ENCODE data around the gene KRT40. TPM values are rescaled to one million over a fixed set of nuclear protein-coding genes. Genes with fewer than 3 reads are reported as not detected.

Gene KRT40
- total RNA-seq, 1 experiment from 2014 or later: not detected

DNA sequence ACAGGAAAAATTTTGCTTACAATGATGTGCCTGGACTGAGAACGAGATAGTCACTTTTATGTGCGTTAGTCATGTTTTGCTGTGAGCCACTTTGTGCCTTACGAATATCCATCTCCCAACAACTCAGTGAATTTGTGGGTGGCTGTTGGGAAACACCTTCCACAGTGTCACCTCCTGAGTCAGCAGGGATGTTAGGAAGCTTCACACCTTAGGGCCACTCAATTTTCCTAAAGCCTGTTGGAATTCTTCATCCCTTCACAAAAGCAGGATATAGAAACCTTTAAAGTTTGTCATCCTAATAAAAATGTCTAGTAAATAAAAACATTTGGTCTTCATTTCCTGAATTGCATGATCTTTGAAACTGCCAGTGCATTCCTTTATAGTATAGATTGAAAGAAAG lies 29.1 kb upstream of the KRT40 start (continued):
- no peak for TF ChIP-seq JUND (IDR thresholded peaks at IDR 0.05)
- no peak for TF ChIP-seq EZH2 (IDR thresholded peaks at IDR 0.05)
- no peak for TF ChIP-seq SRF (IDR thresholded peaks at IDR 0.05; ENCODE audit: low read depth)
- no peak for TF ChIP-seq CEBPB (IDR thresholded peaks at IDR 0.05; ENCODE audit: low read depth)

DNA sequence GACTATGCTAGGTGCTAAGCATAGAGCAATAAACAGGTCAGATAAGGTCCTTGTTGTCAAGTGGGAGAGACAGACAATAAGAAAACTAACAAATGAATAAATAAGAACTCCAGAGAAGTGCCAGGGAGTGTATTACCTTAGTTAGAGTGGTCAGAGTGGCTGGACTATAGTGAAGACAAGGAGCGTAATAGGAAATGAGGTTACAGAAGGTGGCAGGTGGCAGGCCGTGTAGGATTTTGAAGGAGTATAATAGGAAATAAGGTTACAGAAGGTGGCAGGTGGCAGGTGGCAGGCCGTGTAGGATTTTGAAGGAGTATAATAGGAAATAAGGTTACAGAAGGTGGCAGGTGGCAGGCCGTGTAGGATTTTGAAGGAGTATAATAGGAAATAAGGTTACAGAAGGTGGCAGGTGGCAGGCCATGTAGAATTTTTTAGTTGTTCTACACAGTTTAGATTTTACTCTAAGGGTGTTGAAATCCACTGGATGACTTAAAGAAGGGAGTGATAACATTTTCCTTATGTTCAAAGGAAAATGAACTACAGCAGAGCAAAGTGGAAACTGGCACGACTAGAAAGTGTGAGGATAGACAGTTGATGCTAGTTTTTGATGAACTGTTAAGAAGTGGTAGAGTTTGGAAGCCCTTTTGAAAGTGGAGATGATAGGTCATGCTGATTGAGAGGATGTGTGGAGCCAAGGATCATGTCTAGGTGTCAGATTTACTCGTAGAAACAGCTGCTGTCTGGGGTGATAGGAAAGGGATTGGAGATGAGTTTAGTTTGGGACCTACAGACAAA lies 28.4 kb upstream of the KRT40 start:
- H3K9ac ChIP-seq (ENCODE audit: low read length): no peak overlapping the region
- H3K79me2 ChIP-seq (ENCODE audit: insufficient read depth, low read length): no peaks in the 10 kb centered on the region
- H3K4me2 ChIP-seq (ENCODE audit: low read length): no peak overlapping the region
- no peaks in the 10 kb centered on the region for H3K9me3 ChIP-seq (ENCODE audit: control insufficient read depth in 1 of 2, insufficient read depth in 1 of 2, low read depth in 1 of 2, low read length in 2 of 2)
- no peaks in the 10 kb centered on the region for H3K27me3 ChIP-seq (ENCODE audit: insufficient read depth, low read length)
- CTCF ChIA-PET: no interaction called here
- DNase-seq (ENCODE audit: low read depth, low spot score): no peak
- H2AFZ ChIP-seq (ENCODE audit: low read depth, low read length, poor library complexity, severe bottlenecking): no peak overlapping the region
- H3K9me2 ChIP-seq (ENCODE audit: insufficient read depth): no peaks in the 10 kb centered on the region
- POLR2A ChIA-PET: no interaction called here
- H3K36me3 ChIP-seq (ENCODE audit: control insufficient read depth in 1 of 2, insufficient read depth in 2 of 2, low read length in 2 of 2): no peaks in the 10 kb centered on the region
- ATAC-seq: no peak
- intact Hi-C loops (cut with micrococcal nuclease): no loop called here
- no peak overlapping the region for H3K27ac ChIP-seq (ENCODE audit: low read depth, low read length)
- H3K4me3 ChIP-seq (replicated peaks in 1 of 2; ENCODE audit: low read depth in 1 of 2, low read length in 2 of 2): no peak overlapping the region
- H4K20me1 ChIP-seq (ENCODE audit: insufficient read depth): no peaks in the 10 kb centered on the region
- H3K4me1 ChIP-seq (ENCODE audit: control insufficient read depth in 1 of 2, insufficient read depth in 2 of 2, low read length in 2 of 2): peaks cover 0 to 6% of the 10 kb centered on the region in 2 experiments; a peak in 1 of 4 replicates
- no peak for TF ChIP-seq CEBPB (IDR thresholded peaks at IDR 0.05; ENCODE audit: low read depth)
- TF ChIP-seq CBX3 (IDR thresholded peaks at IDR 0.05; ENCODE audit: low read depth): no peak
- no peak for TF ChIP-seq TCF7L2 (IDR thresholded peaks at IDR 0.05; ENCODE audit: borderline replicate concordance, extremely low read depth, insufficient read depth, insufficient read length)
- no peak for TF ChIP-seq EZH2phosphoT487 (IDR thresholded peaks at IDR 0.05; ENCODE audit: borderline replicate concordance)
- TF ChIP-seq FOSL1 (IDR thresholded peaks at IDR 0.05; ENCODE audit: low read depth): no peak
- no peak for TF ChIP-seq JUND (IDR thresholded peaks at IDR 0.05)
- TF ChIP-seq ZFX (IDR thresholded peaks at IDR 0.05): no peak
- TF ChIP-seq SP1 (IDR thresholded peaks at IDR 0.05; ENCODE audit: low read depth): no peak
- no peak for TF ChIP-seq ZNF274 (IDR thresholded peaks at IDR 0.05; ENCODE audit: low read depth, low read length)
- TF ChIP-seq, protein P1, sequence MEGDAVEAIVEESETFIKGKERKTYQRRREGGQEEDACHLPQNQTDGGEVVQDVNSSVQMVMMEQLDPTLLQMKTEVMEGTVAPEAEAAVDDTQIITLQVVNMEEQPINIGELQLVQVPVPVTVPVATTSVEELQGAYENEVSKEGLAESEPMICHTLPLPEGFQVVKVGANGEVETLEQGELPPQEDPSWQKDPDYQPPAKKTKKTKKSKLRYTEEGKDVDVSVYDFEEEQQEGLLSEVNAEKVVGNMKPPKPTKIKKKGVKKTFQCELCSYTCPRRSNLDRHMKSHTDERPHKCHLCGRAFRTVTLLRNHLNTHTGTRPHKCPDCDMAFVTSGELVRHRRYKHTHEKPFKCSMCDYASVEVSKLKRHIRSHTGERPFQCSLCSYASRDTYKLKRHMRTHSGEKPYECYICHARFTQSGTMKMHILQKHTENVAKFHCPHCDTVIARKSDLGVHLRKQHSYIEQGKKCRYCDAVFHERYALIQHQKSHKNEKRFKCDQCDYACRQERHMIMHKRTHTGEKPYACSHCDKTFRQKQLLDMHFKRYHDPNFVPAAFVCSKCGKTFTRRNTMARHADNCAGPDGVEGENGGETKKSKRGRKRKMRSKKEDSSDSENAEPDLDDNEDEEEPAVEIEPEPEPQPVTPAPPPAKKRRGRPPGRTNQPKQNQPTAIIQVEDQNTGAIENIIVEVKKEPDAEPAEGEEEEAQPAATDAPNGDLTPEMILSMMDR (IDR thresholded peaks at IDR 0.05 in 2 of 3, conservative IDR thresholded peaks at IDR 0.05 in 1 of 3; ENCODE audit: borderline replicate concordance in 1 of 3, insufficient read depth in 1 of 3, low read depth in 2 of 3, low read length in 2 of 3): no peak
- TF ChIP-seq, protein P2, sequence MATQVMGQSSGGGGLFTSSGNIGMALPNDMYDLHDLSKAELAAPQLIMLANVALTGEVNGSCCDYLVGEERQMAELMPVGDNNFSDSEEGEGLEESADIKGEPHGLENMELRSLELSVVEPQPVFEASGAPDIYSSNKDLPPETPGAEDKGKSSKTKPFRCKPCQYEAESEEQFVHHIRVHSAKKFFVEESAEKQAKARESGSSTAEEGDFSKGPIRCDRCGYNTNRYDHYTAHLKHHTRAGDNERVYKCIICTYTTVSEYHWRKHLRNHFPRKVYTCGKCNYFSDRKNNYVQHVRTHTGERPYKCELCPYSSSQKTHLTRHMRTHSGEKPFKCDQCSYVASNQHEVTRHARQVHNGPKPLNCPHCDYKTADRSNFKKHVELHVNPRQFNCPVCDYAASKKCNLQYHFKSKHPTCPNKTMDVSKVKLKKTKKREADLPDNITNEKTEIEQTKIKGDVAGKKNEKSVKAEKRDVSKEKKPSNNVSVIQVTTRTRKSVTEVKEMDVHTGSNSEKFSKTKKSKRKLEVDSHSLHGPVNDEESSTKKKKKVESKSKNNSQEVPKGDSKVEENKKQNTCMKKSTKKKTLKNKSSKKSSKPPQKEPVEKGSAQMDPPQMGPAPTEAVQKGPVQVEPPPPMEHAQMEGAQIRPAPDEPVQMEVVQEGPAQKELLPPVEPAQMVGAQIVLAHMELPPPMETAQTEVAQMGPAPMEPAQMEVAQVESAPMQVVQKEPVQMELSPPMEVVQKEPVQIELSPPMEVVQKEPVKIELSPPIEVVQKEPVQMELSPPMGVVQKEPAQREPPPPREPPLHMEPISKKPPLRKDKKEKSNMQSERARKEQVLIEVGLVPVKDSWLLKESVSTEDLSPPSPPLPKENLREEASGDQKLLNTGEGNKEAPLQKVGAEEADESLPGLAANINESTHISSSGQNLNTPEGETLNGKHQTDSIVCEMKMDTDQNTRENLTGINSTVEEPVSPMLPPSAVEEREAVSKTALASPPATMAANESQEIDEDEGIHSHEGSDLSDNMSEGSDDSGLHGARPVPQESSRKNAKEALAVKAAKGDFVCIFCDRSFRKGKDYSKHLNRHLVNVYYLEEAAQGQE (IDR thresholded peaks at IDR 0.05; ENCODE audit: low read depth): no peak
- no peak for TF ChIP-seq RAD21 (IDR thresholded peaks at IDR 0.05; ENCODE audit: low read depth)
- TF ChIP-seq, protein P3, sequence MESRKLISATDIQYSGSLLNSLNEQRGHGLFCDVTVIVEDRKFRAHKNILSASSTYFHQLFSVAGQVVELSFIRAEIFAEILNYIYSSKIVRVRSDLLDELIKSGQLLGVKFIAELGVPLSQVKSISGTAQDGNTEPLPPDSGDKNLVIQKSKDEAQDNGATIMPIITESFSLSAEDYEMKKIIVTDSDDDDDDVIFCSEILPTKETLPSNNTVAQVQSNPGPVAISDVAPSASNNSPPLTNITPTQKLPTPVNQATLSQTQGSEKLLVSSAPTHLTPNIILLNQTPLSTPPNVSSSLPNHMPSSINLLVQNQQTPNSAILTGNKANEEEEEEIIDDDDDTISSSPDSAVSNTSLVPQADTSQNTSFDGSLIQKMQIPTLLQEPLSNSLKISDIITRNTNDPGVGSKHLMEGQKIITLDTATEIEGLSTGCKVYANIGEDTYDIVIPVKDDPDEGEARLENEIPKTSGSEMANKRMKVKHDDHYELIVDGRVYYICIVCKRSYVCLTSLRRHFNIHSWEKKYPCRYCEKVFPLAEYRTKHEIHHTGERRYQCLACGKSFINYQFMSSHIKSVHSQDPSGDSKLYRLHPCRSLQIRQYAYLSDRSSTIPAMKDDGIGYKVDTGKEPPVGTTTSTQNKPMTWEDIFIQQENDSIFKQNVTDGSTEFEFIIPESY (IDR thresholded peaks at IDR 0.05; ENCODE audit: extremely low read depth, insufficient replicate concordance, low read length): no peak
- TF ChIP-seq POLR2A (IDR thresholded peaks at IDR 0.05; ENCODE audit: borderline replicate concordance, extremely low read depth, insufficient read depth, insufficient read length): no peak
- TF ChIP-seq EGR1 (IDR thresholded peaks at IDR 0.05; ENCODE audit: low read depth): no peak
- TF ChIP-seq EZH2 (IDR thresholded peaks at IDR 0.05): no peak
- no peak for TF ChIP-seq ELF1 (IDR thresholded peaks at IDR 0.05; ENCODE audit: borderline replicate concordance, low read depth)
- no TSS peak for BruUV-seq (replicated peaks)
- RAD21 ChIA-PET (ENCODE audit: low non-redundant PET in 1 of 2, low total read pairs in 2 of 2, uncharacterized antibody in 2 of 2, unreplicated experiment in 2 of 2): no interaction called here

Measured in HCT116 (cell line).